ENCODE data around the gene PLEKHA6. TPM values are rescaled to one million over a fixed set of nuclear protein-coding genes. Genes with fewer than 3 reads are reported as not detected.
"Not testable (repeated sequence)": the region's sequence is repeated elsewhere in the genome, so short reads cannot be mapped to it uniquely, and the experiment has no call there.

PLEKHA6 gene
- polyA plus RNA-seq, 1 donor from 2014 or later = 22.6 TPM

- no peaks in the 10 kb centered on the region for H3F3A ChIP-seq (ENCODE audit: insufficient read depth, low read length, poor library complexity, severe bottlenecking)
- no peaks in the 10 kb centered on the region for H3K9me2 ChIP-seq (ENCODE audit: insufficient read depth, low read length)
- no peaks in the 10 kb centered on the region for H3K27me3 ChIP-seq (ENCODE audit: insufficient read depth, low read depth, low read length)
- TF ChIP-seq TAF1 (IDR thresholded peaks at IDR 0.05; ENCODE audit: low read depth) (no peak), SMC3 (conservative IDR thresholded peaks at IDR 0.05; ENCODE audit: poor library complexity) (no peak), MXI1 (conservative IDR thresholded peaks at IDR 0.05; ENCODE audit: poor library complexity, severe bottlenecking) (no peak)
- H3K9ac ChIP-seq (ENCODE audit: low read length) = no peak overlapping the region
- H4K20me1 ChIP-seq (ENCODE audit: insufficient read depth) = peaks cover 3% of the 10 kb centered on the region
- H3K79me2 ChIP-seq (replicated peaks; ENCODE audit: insufficient read depth, low read length) = peaks cover 10% of the 10 kb centered on the region
- H3K9me3 ChIP-seq (ENCODE audit: low read length) = no peaks in the 10 kb centered on the region
- H3K4me3 ChIP-seq (ENCODE audit: low read length) = no peak overlapping the region
- H3K4me2 ChIP-seq (ENCODE audit: low read length) = no peak overlapping the region
- H3K36me3 ChIP-seq (ENCODE audit: insufficient read depth, low read length) = no peaks in the 10 kb centered on the region
- H3K27ac ChIP-seq (ENCODE audit: low read length) = no peak overlapping the region
- H2AFZ ChIP-seq (ENCODE audit: low read depth, low read length) = no peak overlapping the region
These were observed 45.4 kb downstream of the PLEKHA6 start for GRCh38 chr1:204314171-204314892.

- Histone ChIP-seq H4K20me1 (ENCODE audit: insufficient read depth) (peaks cover 3% of the 10 kb centered on the region), H3K9me3 (ENCODE audit: low read length) (no peaks in the 10 kb centered on the region), H3K27ac (ENCODE audit: low read length) (no peak overlapping the region), H3K9me2 (ENCODE audit: insufficient read depth, low read length) (no peaks in the 10 kb centered on the region), H2AFZ (ENCODE audit: low read depth, low read length) (no peak overlapping the region), H3F3A (ENCODE audit: insufficient read depth, low read length, poor library complexity, severe bottlenecking) (no peaks in the 10 kb centered on the region), H3K79me2 (replicated peaks; ENCODE audit: insufficient read depth, low read length) (peaks cover 11% of the 10 kb centered on the region), H3K36me3 (ENCODE audit: insufficient read depth, low read length) (no peaks in the 10 kb centered on the region), H3K27me3 (ENCODE audit: insufficient read depth, low read depth, low read length) (no peaks in the 10 kb centered on the region), H3K4me2 (ENCODE audit: low read length) (no peak overlapping the region), H3K4me3 (ENCODE audit: low read length) (no peak overlapping the region), H3K9ac (ENCODE audit: low read length) (no peak overlapping the region)
- no peak for TF ChIP-seq RAD21 (conservative IDR thresholded peaks at IDR 0.05)
- TF ChIP-seq SMC3 (conservative IDR thresholded peaks at IDR 0.05; ENCODE audit: poor library complexity) = no peak
- TF ChIP-seq POLR2AphosphoS5 (IDR thresholded peaks at IDR 0.05) = no peak
- TF ChIP-seq REST (IDR thresholded peaks at IDR 0.05; ENCODE audit: borderline replicate concordance) = no peak
- TF ChIP-seq EP300 (conservative IDR thresholded peaks at IDR 0.05; ENCODE audit: poor library complexity, severe bottlenecking) = no peak
- no peak for TF ChIP-seq EZH2 (IDR thresholded peaks at IDR 0.05; ENCODE audit: borderline replicate concordance, insufficient read depth, low read length, poor library complexity, severe bottlenecking)
- no peak for TF ChIP-seq MXI1 (conservative IDR thresholded peaks at IDR 0.05; ENCODE audit: poor library complexity, severe bottlenecking)
- no peak for TF ChIP-seq TAF1 (IDR thresholded peaks at IDR 0.05; ENCODE audit: low read depth)
- no peak for TF ChIP-seq CTCF (IDR thresholded peaks at IDR 0.05; ENCODE audit: poor library complexity, severe bottlenecking)
These were observed 46.1 kb downstream of the PLEKHA6 start for GRCh38 chr1:204313675-204314074.

- not testable (repeated sequence) for H2AFZ ChIP-seq (ENCODE audit: low read depth, low read length); H3F3A ChIP-seq (ENCODE audit: insufficient read depth, low read length, poor library complexity, severe bottlenecking); H3K36me3 ChIP-seq (ENCODE audit: insufficient read depth, low read length); H4K20me1 ChIP-seq (ENCODE audit: insufficient read depth); H3K4me2 ChIP-seq (ENCODE audit: low read length); H3K27me3 ChIP-seq (ENCODE audit: insufficient read depth, low read depth, low read length); H3K9me3 ChIP-seq (ENCODE audit: low read length); H3K9ac ChIP-seq (ENCODE audit: low read length); H3K27ac ChIP-seq (ENCODE audit: low read length); H3K9me2 ChIP-seq (ENCODE audit: insufficient read depth, low read length); H3K4me3 ChIP-seq (ENCODE audit: low read length); H3K79me2 ChIP-seq (replicated peaks; ENCODE audit: insufficient read depth, low read length)
These were observed 48.8 kb downstream of the PLEKHA6 start for GRCh38 chr1:204310970-204311369.

Data from neural cell (in vitro differentiated cells).